ENCODE results near the gene DISP2.

Gene DISP2

GRCh38 chr15:40366457-40367370 is 8.7 kb downstream of the DISP2 start:
- H3K79me2 ChIP-seq (ENCODE audit: insufficient read depth, low read length) = no peaks in the 10 kb centered on the region
- no peaks in the 10 kb centered on the region for H3K9me2 ChIP-seq (replicated peaks; ENCODE audit: insufficient read depth, low read length)
- no peak for TF ChIP-seq EZH2phosphoT487 (conservative IDR thresholded peaks at IDR 0.05; ENCODE audit: low read length)
- TF ChIP-seq CTCF (IDR thresholded peaks at IDR 0.05; ENCODE audit: insufficient read depth, low read length, poor library complexity, severe bottlenecking) = no peak
- H3K27me3 ChIP-seq (ENCODE audit: low read length) = no peaks in the 10 kb centered on the region
- H3K27ac ChIP-seq (ENCODE audit: low read depth, low read length) = no peak overlapping the region
- no peaks in the 10 kb centered on the region for H4K20me1 ChIP-seq (ENCODE audit: low read depth, low read length)
- H3K9ac ChIP-seq (ENCODE audit: low read length) = peak overlapping the region; percentile 46
- no peaks in the 10 kb centered on the region for H3F3A ChIP-seq (ENCODE audit: insufficient read depth)
- no peak overlapping the region for H2AFZ ChIP-seq (ENCODE audit: low read depth, low read length, severe bottlenecking)
- no peak overlapping the region for H3K4me3 ChIP-seq (ENCODE audit: insufficient read depth, low read length, poor library complexity, severe bottlenecking)
- peak overlapping the region; percentile 44 for H3K4me2 ChIP-seq (ENCODE audit: low read depth, low read length, poor library complexity, severe bottlenecking)
- no peaks in the 10 kb centered on the region for H3K9me3 ChIP-seq (ENCODE audit: insufficient read depth, low read length)
- H3K36me3 ChIP-seq (ENCODE audit: low read length) = no peaks in the 10 kb centered on the region

GRCh38 chr15:40367371-40367685 is 9.3 kb downstream of the DISP2 start:
- Histone ChIP-seq H3K9ac (ENCODE audit: low read length) (peak overlapping the region; percentile 46), H4K20me1 (ENCODE audit: low read depth, low read length) (no peaks in the 10 kb centered on the region), H3K27me3 (ENCODE audit: low read length) (no peaks in the 10 kb centered on the region; the same call in 1 of the 2 replicates), H2AFZ (ENCODE audit: low read depth, low read length, severe bottlenecking) (peak overlapping the region; percentile 46), H3K4me2 (ENCODE audit: low read depth, low read length, poor library complexity, severe bottlenecking) (peak overlapping the region; percentile 44), H3K9me3 (ENCODE audit: insufficient read depth, low read length) (no peaks in the 10 kb centered on the region), H3F3A (ENCODE audit: insufficient read depth) (no peaks in the 10 kb centered on the region), H3K36me3 (ENCODE audit: low read length) (no peaks in the 10 kb centered on the region), H3K27ac (ENCODE audit: low read depth, low read length) (peak overlapping the region; percentile 24; the same call in 1 of the 2 replicates), H3K4me3 (ENCODE audit: insufficient read depth, low read length, poor library complexity, severe bottlenecking) (peak overlapping the region; percentile 39), H3K79me2 (ENCODE audit: insufficient read depth, low read length) (no peaks in the 10 kb centered on the region), H3K9me2 (replicated peaks; ENCODE audit: insufficient read depth, low read length) (no peaks in the 10 kb centered on the region)
- TF ChIP-seq CTCF (IDR thresholded peaks at IDR 0.05; ENCODE audit: insufficient read depth, low read length, poor library complexity, severe bottlenecking) (no peak), EZH2phosphoT487 (conservative IDR thresholded peaks at IDR 0.05; ENCODE audit: low read length) (no peak)

- Histone ChIP-seq H4K20me1 (ENCODE audit: low read depth, low read length) (no peaks in the 10 kb centered on the region), H3K79me2 (ENCODE audit: insufficient read depth, low read length) (no peaks in the 10 kb centered on the region), H3K9me2 (replicated peaks; ENCODE audit: insufficient read depth, low read length) (no peaks in the 10 kb centered on the region), H3K4me3 (ENCODE audit: insufficient read depth, low read length, poor library complexity, severe bottlenecking) (peak overlapping the region; percentile 39), H3F3A (ENCODE audit: insufficient read depth) (no peaks in the 10 kb centered on the region), H3K9me3 (ENCODE audit: insufficient read depth, low read length) (no peaks in the 10 kb centered on the region), H3K27me3 (ENCODE audit: low read length) (no peaks in the 10 kb centered on the region; the same call in 1 of the 2 replicates), H3K4me2 (ENCODE audit: low read depth, low read length, poor library complexity, severe bottlenecking) (peak overlapping the region; percentile 44), H2AFZ (ENCODE audit: low read depth, low read length, severe bottlenecking) (peak overlapping the region; percentile 81), H3K36me3 (ENCODE audit: low read length) (no peaks in the 10 kb centered on the region), H3K27ac (ENCODE audit: low read depth, low read length) (peak overlapping the region; percentile 24; the same call in 1 of the 2 replicates), H3K9ac (ENCODE audit: low read length) (peak overlapping the region; percentile 48)
- TF ChIP-seq EZH2phosphoT487 (conservative IDR thresholded peaks at IDR 0.05; ENCODE audit: low read length) (no peak), CTCF (IDR thresholded peaks at IDR 0.05; ENCODE audit: insufficient read depth, low read length, poor library complexity, severe bottlenecking) (peak; percentile 82)
Observed at GRCh38 chr15:40367686-40368611, 9.9 kb downstream of the DISP2 start.
